ENCODE measurements around the gene FAM107B.

Gene FAM107B

GRCh38 chr10:14489522-14490177 lies 285.0 kb downstream of the FAM107B start:
- no peak for DNase-seq (ENCODE audit: low read depth in 3 of 3)

- no peak for DNase-seq (ENCODE audit: low read depth in 3 of 3)
These were observed 287.2 kb downstream of the FAM107B start for GRCh38 chr10:14487488-14487883.

GRCh38 chr10:14486777-14487487 lies 287.8 kb downstream of the FAM107B start:
- no peak for DNase-seq (ENCODE audit: low read depth in 3 of 3)

GRCh38 chr10:14485986-14486385 lies 288.7 kb downstream of the FAM107B start:
- DNase-seq (ENCODE audit: low read depth in 3 of 3), result no peak

- DNase-seq (ENCODE audit: low read depth in 3 of 3), result no peak
These were observed 291.3 kb downstream of the FAM107B start for GRCh38 chr10:14483417-14483816.

GRCh38 chr10:14481752-14482151 lies 292.9 kb downstream of the FAM107B start:
- DNase-seq (ENCODE audit: low read depth in 3 of 3), result no peak

GRCh38 chr10:14481014-14481413 lies 293.7 kb downstream of the FAM107B start:
- no peak for DNase-seq (ENCODE audit: low read depth in 3 of 3)

- no peak for DNase-seq (ENCODE audit: low read depth in 3 of 3)
These were observed 296.1 kb downstream of the FAM107B start for GRCh38 chr10:14478604-14479003.

GRCh38 chr10:14478201-14478600 lies 296.5 kb downstream of the FAM107B start:
- no peak for DNase-seq (ENCODE audit: low read depth in 3 of 3)

- no peak for DNase-seq (ENCODE audit: low read depth in 3 of 3)
These were observed 297.3 kb downstream of the FAM107B start for GRCh38 chr10:14477408-14477710.

GRCh38 chr10:14476641-14477407 lies 297.9 kb downstream of the FAM107B start:
- no peak for DNase-seq (ENCODE audit: low read depth in 3 of 3)

GRCh38 chr10:14476006-14476405 lies 298.7 kb downstream of the FAM107B start:
- no peak for DNase-seq (ENCODE audit: low read depth in 3 of 3)

GRCh38 chr10:14474656-14475055 lies 300.0 kb downstream of the FAM107B start:
- no peak for DNase-seq (ENCODE audit: low read depth in 3 of 3)

- no peak for DNase-seq (ENCODE audit: low read depth in 3 of 3)
These were observed 303.8 kb downstream of the FAM107B start for GRCh38 chr10:14470920-14471319.

- DNase-seq (ENCODE audit: low read depth in 3 of 3), result no peak
These were observed 306.0 kb downstream of the FAM107B start for GRCh38 chr10:14468726-14469125.

All from stimulated activated CD4-positive, alpha-beta T cell treated with anti-CD3 and anti-CD28 coated beads, TNF-alpha, amount 100 ng/mL, for 48 hours (primary cell).